Stimulated activated naive CD4-positive, alpha-beta T cell (primary cell): ENCODE results near the gene ACTN4.
"Not testable (repeated sequence)": the region's sequence is repeated elsewhere in the genome, so short reads cannot be mapped to it uniquely, and the experiment has no call there.

Experiments
- DNase-seq, 6 experiments: peaks; one replicate each; lab custom pipeline; 2025; lab: John Stamatoyannopoulos, UW

The ACTN4 gene

DNA sequence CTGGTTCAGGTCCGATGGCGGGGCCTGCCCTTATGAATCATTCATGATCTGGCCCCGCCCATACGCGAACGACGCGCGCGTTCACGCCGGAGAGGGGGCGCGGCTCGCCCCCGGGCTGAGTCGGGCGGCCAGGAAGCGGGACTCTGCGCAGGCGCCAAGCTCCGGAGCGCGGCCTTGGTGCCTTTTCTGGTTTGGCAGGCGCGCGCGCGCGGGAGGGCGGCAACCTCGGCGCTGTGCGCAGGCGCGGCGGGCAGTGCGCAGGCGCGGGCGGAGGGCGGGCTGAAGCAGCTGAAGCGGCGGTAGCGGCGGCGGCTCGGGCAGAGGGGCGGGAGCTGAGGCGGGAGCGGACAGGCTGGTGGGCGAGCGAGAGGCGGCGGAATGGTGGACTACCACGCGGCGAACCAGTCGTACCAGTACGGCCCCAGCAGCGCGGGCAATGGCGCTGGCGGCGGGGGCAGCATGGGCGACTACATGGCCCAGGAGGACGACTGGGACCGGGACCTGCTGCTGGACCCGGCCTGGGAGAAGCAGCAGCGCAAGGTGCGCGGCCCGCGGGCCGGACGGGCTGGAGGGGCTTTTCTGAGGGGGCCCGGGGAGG is at the start of gene ACTN4:
Gene ACTN4 (plus strand): TSS at position 282 of the 598 bp plus-strand sequence. CDS start 97 bp downstream, at position 379.
- DNase-seq = peak; percentile 98 to 100 (median 99)

DNA sequence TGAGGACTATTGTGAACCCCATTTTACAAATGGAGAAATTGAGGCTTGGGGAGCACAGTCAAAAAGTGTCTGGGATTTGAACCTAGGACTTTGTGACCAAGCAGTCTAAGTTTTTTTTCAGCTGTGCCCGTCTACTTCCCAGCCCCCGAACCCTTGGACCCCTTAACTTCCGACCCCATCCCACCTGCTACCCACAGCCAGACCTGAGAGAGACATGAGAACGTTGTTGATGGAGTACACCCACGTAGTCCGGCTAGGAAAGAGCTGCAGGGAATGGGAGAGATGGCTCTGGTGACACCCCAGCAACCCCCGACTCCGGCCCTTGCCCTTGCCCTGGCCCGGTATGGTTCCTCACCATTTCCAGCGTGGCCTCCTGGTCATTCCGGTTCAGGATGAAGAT is 47.7 kb upstream of the ACTN4 start:
- no peak for DNase-seq

DNA sequence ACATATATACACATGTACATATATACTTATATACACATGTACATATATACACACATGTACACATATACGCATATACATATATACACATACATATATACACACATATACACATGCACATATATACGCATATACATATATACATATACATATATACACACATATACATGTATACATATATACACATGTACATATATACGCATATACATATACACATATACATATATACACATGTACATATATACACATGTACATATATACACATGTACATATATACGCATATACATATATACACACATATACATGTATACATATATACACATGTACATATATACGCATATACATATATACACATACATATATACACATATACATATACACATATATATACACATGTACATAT is 44.6 kb upstream of the ACTN4 start:
- DNase-seq = not testable (repeated sequence)

DNA sequence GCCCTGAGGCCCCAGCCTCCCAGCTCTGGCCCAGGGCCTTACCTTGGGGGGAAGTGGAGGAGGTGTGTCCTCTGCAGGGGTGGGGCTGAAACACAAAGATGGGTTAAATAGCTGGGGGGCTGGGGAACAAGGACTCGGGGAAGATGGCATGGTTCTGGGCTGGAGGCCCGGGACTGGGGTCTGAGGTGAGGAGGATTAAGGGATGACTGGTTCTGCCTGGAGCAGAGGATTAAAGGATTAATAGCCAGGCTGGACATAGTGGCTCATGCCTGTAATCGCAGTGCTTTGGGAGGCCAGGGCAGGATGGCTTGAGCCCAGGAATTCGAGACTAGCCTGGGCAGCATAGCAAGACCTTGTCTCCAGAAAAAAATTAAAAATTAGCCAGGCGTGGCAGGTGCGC is 41.3 kb upstream of the ACTN4 start:
- DNase-seq = no peak

DNA sequence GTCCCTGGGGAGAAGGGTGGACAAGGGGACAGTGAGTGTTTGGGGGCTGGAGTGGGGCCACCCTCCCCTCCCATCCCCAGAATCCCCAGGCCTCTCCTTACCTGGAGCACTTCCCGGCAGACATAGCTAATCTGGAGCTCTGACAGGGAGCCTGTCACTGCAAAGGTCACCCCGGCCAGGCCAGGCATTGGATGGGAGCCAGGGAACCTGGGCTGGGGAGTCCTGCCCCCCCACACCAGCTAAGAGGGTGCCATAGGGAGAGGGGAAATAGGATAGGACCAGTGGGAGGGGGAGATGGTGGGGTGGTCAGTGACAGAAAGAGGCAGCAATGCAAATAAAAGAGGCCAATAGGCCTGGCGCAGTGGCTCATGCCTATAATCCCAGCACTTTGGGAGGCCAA is 33.2 kb upstream of the ACTN4 start:
- no peak for DNase-seq

DNA sequence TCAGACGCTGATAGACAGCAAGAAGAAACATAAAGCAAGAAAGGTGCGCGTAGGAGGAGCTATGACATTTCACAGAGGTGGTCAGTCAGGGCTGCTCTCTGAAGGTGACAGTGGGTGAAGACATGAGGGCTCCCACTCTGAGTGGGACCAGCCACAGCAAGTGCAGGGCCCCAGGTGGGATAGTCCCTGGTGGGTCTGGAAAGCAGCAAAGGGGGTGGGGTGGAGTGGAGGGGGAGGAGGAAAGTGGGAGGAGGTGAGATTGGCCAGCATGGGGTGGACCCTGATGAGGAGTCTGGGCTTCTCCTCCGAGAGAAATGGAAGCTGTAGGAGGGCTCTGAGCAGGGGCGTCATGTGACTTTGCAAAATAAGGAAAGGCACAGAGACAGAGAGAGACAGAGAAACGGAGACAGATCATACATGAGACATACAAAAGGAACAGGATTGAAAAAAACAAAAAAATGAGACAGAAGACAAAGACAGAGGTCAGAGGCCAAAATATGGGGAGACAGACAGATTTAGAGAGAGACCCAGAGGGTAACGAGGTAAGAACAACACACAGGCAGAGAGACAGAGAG is 32.4 kb upstream of the ACTN4 start:
- DNase-seq = no peak

DNA sequence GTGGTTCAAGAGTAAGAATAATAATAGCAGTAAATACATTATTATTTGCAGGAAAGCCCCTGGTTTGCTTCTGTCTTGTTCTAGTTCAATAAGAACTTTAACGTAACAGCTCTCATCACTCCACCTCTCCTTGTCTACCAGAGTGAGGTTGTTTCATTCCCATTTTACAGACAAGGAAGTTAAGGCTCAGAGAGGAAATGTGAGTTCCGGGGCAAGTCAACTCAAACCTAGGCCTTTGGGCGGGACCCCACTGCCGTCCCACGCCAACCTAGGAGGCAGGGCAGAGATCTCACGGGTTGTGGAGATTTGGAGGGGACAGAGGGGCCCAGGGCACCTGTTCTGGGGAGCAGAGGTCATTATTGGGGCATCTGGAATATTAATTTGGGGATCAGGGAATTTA is 31.2 kb upstream of the ACTN4 start:
- no peak for DNase-seq

DNA sequence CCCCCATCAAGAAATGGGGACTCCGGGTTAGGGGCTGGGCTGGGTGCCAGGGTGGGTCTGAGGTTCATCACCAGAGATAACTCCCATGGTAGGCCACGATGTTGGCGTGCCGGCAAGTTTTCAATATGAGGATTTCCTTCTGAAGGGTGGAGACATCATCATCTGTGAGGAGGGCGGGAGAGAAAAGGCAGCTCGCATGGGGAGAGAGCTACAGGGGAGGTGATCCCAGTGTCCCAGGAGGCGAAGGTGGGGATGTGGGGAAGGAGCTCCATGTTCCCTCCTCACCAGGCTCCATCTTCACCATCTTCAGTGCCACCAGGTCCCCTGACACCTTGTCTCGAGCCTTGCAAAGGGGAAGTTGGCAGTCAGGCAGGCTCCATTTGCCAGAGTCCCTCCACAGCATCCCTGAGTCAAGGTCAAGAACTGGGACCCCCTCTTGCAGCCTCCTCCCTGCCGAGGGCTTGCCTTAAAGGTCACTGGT is 30.1 kb upstream of the ACTN4 start:
- DNase-seq = peak in 1 of 6 experiments; percentile 31

DNA sequence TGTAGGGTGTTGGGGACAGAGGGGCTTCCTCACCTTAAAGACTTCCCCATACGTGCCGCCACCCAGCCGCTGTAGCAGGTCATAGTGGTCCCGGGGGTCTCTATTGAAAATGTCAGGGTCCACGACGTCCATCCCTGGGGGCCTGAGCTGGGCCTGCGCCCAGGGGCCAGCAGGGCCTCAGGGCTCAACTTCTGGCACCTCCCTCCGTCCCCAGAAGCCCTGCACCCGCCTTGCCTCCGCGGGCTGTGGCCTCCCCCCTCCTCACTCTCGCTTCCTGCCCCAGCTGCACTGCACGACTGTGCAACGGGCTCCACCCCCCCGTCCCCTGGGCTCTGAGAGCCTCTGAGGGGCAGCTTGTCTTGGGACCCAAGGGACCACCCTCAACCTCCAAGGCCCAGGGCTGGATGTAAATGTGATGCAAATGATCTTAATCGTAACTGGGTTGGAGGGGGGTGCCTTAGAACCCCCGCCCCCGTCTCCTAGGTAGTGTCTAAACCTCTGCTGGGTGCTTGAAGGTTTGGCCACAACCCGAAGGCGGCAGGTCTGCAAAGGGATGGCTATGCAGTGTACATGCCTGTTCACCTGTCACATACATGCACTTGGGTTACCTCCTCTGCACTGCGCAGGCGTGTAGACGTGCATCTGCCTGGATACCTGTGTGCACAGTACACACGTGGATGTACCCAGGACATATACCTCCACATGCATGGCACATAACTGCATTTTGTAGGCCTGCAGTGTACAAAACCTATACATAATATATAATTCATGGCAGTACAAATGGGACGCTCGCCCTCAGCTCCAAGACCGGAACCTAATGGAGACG is 29.5 kb upstream of the ACTN4 start, which contains the start of gene MAP4K1:
Gene MAP4K1 (minus strand): TSS at position 190 of the 826 bp plus-strand sequence. CDS start 58 bp downstream, at position 132.
- DNase-seq = peak; percentile 49 to 76 (median 62)

DNA sequence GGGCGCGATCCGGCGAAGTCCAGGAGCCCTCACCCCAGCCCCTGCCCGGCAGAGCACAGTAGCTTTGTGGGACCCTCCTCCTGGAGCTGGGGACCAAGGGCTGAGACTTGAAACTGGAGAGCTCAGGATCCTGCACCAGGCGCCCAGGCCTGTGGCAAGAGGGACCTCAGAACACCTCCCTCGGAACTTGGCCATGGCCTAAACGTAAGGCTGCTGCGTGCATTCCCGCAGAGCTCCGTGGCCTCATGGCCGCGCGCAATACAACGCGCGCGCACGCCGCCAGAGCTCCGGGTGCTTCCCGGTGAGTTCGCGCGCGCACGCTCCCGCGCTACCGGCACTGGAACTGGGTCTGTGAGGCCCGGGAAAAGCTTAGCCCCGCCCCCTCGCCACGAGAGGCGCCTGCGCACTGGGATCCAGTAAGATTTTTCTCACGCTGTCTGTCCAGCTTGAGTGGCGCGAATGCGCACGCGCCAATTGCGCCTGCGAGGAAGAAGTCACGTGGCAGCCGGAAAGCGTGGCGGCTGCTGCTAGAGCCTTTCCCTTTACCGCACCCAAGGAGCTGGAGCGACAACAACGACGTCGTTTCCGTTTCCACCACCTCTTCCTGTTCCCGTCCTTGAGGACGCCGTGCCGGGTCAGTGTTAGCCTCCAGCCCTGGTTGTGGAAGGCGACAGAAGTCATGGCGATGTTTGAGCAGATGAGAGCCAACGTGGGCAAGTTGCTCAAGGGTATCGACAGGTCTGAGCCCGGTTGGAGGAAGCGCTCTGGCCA is 28.7 kb upstream of the ACTN4 start, which contains the start of gene EIF3K:
Gene EIF3K (plus strand): TSS at position 599 of the 771 bp plus-strand sequence. CDS start 81 bp downstream, at position 680.
- peak; percentile 92 to 97 (median 96) for DNase-seq

DNA sequence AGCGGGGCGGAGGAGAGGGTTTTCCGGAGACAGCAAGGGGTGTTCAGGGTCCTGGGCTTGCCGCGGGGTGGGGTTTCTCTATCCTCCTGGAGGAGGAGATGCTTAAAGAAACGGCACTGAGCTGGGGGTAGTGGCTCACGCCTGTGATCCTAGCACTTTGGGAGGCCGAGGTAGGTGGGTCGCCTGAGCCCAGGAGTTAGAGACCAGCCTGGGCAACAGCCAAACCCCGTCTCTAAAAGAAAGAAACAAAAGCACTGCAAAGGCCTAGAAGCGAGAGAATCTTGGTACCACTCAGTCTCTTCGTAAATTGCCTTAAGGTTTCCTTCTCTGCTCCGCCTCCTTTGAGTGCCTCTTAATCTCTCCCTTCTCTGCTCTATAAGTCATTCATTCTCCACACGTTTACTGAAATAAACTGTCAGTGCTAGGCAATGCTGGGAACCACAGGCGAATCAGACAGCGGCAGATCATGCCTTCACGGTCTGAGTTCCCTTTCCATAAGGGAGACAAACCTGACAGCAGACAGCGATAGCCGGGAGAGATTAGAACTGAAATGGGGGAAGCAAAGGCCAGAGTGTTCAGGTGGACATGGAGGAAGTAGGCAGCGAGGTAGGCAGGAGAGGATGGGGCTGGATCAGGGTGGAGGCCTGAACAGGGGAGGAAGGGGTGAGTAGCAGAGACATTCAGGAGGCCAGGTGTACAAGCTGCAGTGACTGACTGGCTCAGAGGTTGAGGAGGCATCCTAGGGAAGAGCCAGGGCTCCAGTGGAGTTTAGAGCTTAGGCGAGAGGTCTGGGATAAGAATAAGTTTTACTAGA is 27.9 kb upstream of the ACTN4 start:
- no peak for DNase-seq

DNA sequence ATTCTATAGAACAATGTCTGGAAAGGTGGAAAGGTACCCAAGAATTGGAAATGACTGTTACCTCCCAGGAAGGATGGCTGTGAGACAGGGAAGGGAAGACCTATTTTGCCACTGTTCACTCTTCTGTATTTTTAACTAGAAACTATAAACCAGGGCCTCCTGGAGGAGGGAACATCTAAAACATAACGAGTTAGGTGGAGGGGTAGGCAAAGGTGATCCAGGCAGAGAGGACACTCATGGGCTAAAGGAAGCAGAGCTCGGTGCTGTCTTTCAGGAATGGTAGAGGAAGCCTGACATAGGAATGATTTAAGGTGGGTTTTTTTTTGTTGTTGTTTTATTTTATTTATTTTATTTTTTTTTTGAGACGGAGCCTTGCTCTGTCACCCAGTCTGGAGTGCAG is 22.6 kb upstream of the ACTN4 start:
- no peak for DNase-seq

DNA sequence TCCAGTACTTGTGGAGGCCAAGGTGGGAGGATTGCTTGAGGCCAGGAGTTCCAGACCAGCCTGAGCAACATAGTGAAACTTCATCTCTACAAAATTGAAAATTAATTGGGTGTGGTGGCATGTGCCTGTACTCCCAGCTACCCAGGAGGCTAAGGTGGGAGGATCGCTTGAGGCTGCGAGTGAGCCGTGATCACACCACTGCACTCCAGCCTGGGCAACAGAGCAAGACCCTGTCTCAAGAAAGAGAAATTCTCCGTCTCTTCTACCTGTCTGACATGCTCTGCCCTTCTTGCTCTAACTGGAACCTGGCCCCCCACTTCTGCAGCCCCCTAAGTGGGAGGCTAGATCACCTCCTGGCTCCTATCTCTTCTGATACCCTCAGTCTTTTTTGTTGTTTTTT is 21.0 kb upstream of the ACTN4 start:
- no peak for DNase-seq

DNA sequence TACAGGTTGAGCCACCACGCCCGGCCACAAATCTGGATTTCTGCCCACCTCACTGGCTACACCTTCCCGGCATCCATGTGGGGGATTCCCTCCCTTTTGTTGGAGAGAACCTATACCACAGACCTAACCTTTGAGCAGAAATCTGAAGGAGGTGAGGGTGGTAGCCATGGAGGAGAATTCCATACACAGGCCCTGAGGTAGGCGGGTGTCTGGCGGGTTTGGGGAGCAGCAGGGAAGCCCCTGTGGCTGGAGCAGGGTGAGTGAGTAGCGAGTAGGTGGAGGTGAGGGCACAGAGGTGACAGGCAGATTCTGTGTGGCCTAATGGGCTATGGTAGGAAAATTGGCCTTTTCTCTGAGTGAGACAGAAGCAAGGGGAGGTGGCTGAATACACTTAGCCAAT is 17.9 kb upstream of the ACTN4 start:
- no peak for DNase-seq

DNA sequence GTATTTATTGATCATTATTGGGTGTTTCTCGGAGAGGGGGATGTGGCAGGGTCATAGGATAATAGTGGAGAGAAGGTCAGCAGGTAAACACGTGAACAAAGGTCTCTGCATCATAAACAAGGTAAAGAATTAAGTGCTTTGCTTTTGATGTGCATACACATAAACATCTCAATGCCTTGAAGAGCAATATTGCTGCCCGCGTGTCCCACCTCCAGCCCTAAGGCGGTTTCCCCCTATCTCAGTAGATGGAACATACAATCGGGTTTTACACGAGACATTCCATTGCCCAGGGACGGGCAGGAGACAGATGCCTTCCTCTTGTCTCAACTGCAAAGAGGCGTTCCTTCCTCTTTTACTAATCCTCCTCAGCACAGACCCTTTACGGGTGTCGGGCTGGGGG is 16.1 kb upstream of the ACTN4 start:
- DNase-seq = not testable (repeated sequence)

DNA sequence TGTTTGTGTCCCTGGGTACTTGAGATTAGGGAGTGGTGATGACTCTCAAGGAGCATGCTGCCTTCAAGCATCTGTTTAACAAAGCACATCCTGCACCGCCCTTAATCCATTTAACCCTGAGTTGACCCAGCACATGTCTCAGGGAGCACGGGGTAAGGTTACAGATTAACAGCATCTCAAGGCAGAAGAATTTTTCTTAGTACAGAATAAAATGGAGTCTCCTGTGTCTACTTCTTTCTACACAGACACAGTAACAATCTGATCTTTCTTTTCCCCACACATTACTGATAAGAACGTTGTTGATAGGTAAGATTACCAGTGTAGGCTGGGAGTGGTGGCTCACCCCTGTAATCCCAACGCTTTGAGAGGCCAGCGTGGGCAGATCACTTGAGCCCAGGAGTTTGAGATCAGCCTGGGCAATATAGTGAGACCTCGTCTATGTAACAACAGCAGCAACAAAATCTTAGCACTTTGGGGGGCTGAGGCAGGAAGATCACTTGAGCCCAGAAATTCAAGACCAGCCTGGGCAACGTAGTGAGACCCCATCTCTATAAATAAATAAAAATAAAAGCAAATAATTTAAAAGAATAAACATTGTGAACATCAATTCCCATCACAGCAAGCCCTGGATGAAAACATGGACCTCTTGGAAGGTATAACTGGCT is 15.5 kb upstream of the ACTN4 start:
- not testable (repeated sequence) for DNase-seq

DNA sequence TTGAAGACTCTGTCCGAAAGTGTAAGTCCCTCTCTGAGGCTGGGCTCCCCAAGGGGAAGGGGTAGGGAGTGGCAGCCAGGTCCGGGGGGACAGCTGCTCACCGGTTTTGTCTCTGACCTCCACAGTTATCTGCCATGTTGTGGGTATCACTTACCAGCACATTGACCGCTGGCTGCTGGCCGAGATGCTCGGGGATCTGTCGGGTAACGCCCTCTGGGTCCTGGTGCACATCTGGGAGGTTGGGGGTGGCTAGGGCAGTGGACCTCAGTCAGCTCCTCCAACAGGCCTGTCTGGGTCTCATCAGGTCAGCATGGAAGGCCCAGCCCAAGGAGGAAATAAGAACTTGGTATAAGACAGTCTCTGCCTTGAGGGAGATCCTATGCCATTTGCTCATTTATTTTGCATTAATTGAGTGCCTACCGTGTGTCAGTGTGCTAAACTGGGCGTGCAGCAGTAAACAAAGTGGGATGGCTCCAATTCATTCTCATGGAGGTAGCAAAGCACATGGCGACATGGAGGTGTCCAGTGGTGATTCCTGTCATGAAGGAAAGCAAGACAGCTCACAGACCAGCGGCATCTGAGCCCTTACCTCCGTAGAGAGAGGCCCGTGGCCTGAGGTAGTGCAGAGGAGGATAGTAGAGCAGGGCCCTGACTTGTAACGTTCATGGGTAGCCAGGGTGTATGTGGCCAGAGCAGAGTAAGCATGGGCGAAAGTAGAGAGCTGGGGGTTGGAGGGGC is 14.8 kb upstream of the ACTN4 start:
- no peak for DNase-seq

DNA sequence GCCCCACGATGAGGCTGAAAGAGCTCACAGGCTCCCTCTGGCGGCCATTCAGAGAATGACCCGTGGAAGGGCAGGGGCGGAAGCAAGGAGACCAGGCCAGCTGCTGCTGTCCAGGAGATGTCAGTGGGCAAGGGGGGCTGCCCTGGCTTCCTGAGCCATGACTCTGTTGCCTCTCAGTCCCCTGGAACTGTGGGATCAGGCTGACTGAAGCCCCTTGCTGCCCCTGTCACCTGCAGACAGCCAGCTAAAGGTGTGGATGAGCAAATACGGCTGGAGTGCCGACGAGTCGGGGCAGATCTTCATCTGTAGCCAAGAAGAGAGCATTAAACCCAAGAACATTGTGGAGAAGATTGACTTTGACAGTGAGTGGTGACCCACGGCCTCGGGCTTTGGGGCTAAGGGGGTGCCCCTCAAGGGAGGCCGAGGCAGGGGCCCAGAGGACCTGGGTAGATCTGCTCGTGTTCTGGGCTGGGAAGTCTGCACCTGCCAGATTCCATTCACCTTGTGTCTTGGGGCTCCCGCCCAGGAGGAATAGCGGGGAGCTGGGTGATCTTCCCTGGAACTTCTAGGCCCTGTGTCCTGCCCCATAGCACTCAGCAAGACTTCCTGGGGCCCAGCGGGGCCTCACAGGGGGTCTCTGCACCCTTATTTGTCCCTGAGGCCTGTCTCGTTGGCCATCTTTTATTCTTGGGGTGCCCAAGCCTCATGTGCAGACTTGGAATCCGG is 12.5 kb upstream of the ACTN4 start:
- peak; percentile 21 to 78 (median 58) for DNase-seq
